ENCODE results near the gene PHACTR3.

PHACTR3 gene

DNA sequence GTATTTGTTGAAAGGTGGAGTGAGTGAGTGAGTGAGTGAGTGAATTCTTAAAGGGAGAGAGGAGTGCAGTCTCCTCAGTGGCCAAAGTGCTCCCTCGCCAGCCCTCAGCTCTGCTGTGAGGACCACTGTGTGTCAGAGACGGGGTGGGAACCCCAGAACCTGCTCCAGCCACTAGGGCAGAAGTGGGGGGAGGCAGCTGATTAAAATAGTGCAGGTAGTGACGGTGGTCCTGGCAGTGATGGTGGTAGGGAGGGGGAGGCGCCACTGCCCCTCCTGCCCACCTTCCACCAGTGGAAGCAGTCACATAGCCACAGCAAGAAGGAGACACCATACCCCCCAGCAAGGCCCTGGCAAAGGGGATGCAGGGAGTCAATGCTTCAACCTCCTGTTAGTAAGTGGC lies 133.5 kb downstream of the PHACTR3 start:
- TF ChIP-seq, protein P1, sequence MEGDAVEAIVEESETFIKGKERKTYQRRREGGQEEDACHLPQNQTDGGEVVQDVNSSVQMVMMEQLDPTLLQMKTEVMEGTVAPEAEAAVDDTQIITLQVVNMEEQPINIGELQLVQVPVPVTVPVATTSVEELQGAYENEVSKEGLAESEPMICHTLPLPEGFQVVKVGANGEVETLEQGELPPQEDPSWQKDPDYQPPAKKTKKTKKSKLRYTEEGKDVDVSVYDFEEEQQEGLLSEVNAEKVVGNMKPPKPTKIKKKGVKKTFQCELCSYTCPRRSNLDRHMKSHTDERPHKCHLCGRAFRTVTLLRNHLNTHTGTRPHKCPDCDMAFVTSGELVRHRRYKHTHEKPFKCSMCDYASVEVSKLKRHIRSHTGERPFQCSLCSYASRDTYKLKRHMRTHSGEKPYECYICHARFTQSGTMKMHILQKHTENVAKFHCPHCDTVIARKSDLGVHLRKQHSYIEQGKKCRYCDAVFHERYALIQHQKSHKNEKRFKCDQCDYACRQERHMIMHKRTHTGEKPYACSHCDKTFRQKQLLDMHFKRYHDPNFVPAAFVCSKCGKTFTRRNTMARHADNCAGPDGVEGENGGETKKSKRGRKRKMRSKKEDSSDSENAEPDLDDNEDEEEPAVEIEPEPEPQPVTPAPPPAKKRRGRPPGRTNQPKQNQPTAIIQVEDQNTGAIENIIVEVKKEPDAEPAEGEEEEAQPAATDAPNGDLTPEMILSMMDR (IDR thresholded peaks at IDR 0.05; ENCODE audit: low read length) = no peak
- no peak for TF ChIP-seq EZH2 (IDR thresholded peaks at IDR 0.05; ENCODE audit: borderline replicate concordance, low read length)
- H3K9ac ChIP-seq (ENCODE audit: low read length) = no peak overlapping the region
- no peak overlapping the region for H3K4me3 ChIP-seq (ENCODE audit: low read depth, low read length, poor library complexity, severe bottlenecking)
- no peak overlapping the region for H3K27ac ChIP-seq (ENCODE audit: low read depth, low read length, poor library complexity, severe bottlenecking)
- no peaks in the 10 kb centered on the region for H3K36me3 ChIP-seq (ENCODE audit: insufficient read depth, low read length)
- H2AFZ ChIP-seq (ENCODE audit: low read length) = no peak overlapping the region
- H3K4me1 ChIP-seq (ENCODE audit: insufficient read depth, low read length, severe bottlenecking) = no peaks in the 10 kb centered on the region
- no peaks in the 10 kb centered on the region for H3K9me3 ChIP-seq (ENCODE audit: low read length)
- H3K4me2 ChIP-seq (ENCODE audit: low read length) = no peak overlapping the region
- H3K9me2 ChIP-seq (ENCODE audit: low read depth, low read length) = no peaks in the 10 kb centered on the region
- H3K27me3 ChIP-seq (ENCODE audit: insufficient read depth, low read length) = no peaks in the 10 kb centered on the region; the same call in 1 of the 2 replicates
- no peaks in the 10 kb centered on the region for H3K79me2 ChIP-seq (ENCODE audit: insufficient read depth, low read length)
- no peaks in the 10 kb centered on the region for H4K20me1 ChIP-seq (ENCODE audit: insufficient read depth, low read length)
- H3F3A ChIP-seq (ENCODE audit: insufficient read depth, low read length) = no peaks in the 10 kb centered on the region

- Histone ChIP-seq H3K9me2 (ENCODE audit: low read depth, low read length) (no peaks in the 10 kb centered on the region), H3K79me2 (ENCODE audit: insufficient read depth, low read length) (no peaks in the 10 kb centered on the region), H3K4me2 (ENCODE audit: low read length) (no peak overlapping the region), H3K4me3 (ENCODE audit: low read depth, low read length, poor library complexity, severe bottlenecking) (no peak overlapping the region), H3F3A (ENCODE audit: insufficient read depth, low read length) (no peaks in the 10 kb centered on the region), H3K27me3 (ENCODE audit: insufficient read depth, low read length) (no peaks in the 10 kb centered on the region; the same call in 1 of the 2 replicates), H3K36me3 (ENCODE audit: insufficient read depth, low read length) (no peaks in the 10 kb centered on the region), H2AFZ (ENCODE audit: low read length) (no peak overlapping the region), H3K9me3 (ENCODE audit: low read length) (no peaks in the 10 kb centered on the region), H3K27ac (ENCODE audit: low read depth, low read length, poor library complexity, severe bottlenecking) (no peak overlapping the region), H3K4me1 (ENCODE audit: insufficient read depth, low read length, severe bottlenecking) (no peaks in the 10 kb centered on the region), H3K9ac (ENCODE audit: low read length) (no peak overlapping the region), H4K20me1 (ENCODE audit: insufficient read depth, low read length) (no peaks in the 10 kb centered on the region)
- no peak for TF ChIP-seq EZH2 (IDR thresholded peaks at IDR 0.05; ENCODE audit: borderline replicate concordance, low read length)
- TF ChIP-seq, protein P1 (IDR thresholded peaks at IDR 0.05; ENCODE audit: low read length) = no peak
These were observed 134.5 kb downstream of the PHACTR3 start for GRCh38 chr20:59738851-59739250.

- Histone ChIP-seq H3K9ac (ENCODE audit: low read length) (no peak overlapping the region), H3K4me2 (ENCODE audit: low read length) (no peak overlapping the region), H2AFZ (ENCODE audit: low read length) (no peak overlapping the region), H3K36me3 (ENCODE audit: insufficient read depth, low read length) (no peaks in the 10 kb centered on the region), H3K27ac (ENCODE audit: low read depth, low read length, poor library complexity, severe bottlenecking) (no peak overlapping the region), H3K4me3 (ENCODE audit: low read depth, low read length, poor library complexity, severe bottlenecking) (no peak overlapping the region), H3K27me3 (ENCODE audit: insufficient read depth, low read length) (no peaks in the 10 kb centered on the region; the same call in 1 of the 2 replicates), H3K4me1 (ENCODE audit: insufficient read depth, low read length, severe bottlenecking) (no peaks in the 10 kb centered on the region), H3F3A (ENCODE audit: insufficient read depth, low read length) (no peaks in the 10 kb centered on the region), H3K9me2 (ENCODE audit: low read depth, low read length) (no peaks in the 10 kb centered on the region), H4K20me1 (ENCODE audit: insufficient read depth, low read length) (no peaks in the 10 kb centered on the region), H3K9me3 (ENCODE audit: low read length) (no peaks in the 10 kb centered on the region), H3K79me2 (ENCODE audit: insufficient read depth, low read length) (no peaks in the 10 kb centered on the region)
- TF ChIP-seq, protein P1 (IDR thresholded peaks at IDR 0.05; ENCODE audit: low read length) = no peak
- no peak for TF ChIP-seq EZH2 (IDR thresholded peaks at IDR 0.05; ENCODE audit: borderline replicate concordance, low read length)
These were observed 136.3 kb downstream of the PHACTR3 start for GRCh38 chr20:59740621-59741020.

Data from OCI-LY1 (cell line).